ENCODE results near the gene BCL3. TPM values are rescaled to one million over a fixed set of nuclear protein-coding genes. Genes with fewer than 3 reads are reported as not detected.

The BCL3 gene
- total and polyA plus RNA-seq, 10 of the 15 experiments (the other 5 are each of a cell fraction or from before 2014, with no cell fraction given): 0.55 to 22.7 (median 3.6) TPM

DNA sequence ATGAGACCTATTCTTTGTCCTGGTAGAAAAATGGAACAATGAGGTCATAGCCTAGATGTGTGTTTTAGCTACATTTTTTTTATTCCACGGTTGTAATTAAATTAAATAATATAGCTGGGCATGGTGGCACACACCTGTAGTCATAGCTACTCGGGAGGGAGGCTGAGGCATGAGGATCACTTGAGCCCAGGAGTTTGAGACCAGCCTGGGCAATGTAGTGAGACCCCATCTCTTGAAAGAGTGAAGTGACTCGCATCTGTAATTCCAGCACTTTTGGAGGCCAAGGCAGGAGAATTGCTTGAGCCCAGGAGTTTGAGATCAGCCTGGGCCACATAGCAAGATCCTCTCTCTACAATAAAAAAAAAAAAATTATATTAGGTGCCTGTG lies 17.4 kb downstream of the BCL3 start:
- BruUV-seq (replicated peaks): no TSS peak
- ChIA-PET SMC1A (ENCODE audit: uncharacterized antibody, unreplicated experiment) (interaction anchor here (0.7 to 12.0 kb wide), 6 partner anchors 11 to 111 kb away, joined by 3 to 328 read pairs (median 4); no protein-coding TSS in a partner anchor), RAD21 (ENCODE audit: unreplicated experiment) (interaction anchor here (4.5 to 4.6 kb wide), 2 partner anchors 12 to 42 kb away, joined by 26 to 66 read pairs; no protein-coding TSS in a partner anchor), CTCF (interaction anchor here (0.6 to 15.6 kb wide), 6 partner anchors 9 to 112 kb away, joined by 3 to 513 read pairs (median 4); partner anchors contain the start of gene NECTIN2), POLR2A (interaction anchor here (0.5 to 3.1 kb wide), 4 partner anchors 12 to 722 kb away, joined by 4 to 16 read pairs (median 6); no protein-coding TSS in a partner anchor)
- Histone ChIP-seq H2AFZ (ENCODE audit: control insufficient read depth, low read depth, low read length) (no peak overlapping the region), H3K27ac (ENCODE audit: control insufficient read depth, insufficient read depth) (no peak overlapping the region), H3K79me2 (ENCODE audit: control insufficient read depth, insufficient read depth, low read length) (no peaks in the 10 kb centered on the region), H3K27me3 (replicated peaks in 1 of 2; ENCODE audit: control insufficient read depth in 2 of 2, insufficient read depth in 2 of 2, low read length in 1 of 2) (no peaks in the 10 kb centered on the region), H3K9ac (ENCODE audit: control insufficient read depth, insufficient read depth, low read length) (no peak overlapping the region), H3K4me3 (no peak overlapping the region), H3K4me2 (ENCODE audit: control insufficient read depth, insufficient read depth) (no peak overlapping the region), H4K20me1 (ENCODE audit: control insufficient read depth, insufficient read depth) (no peaks in the 10 kb centered on the region), H3K4me1 (ENCODE audit: control insufficient read depth, insufficient read depth, low read length) (peaks cover 22% of the 10 kb centered on the region), H3K36me3 (ENCODE audit: control insufficient read depth in 2 of 2, insufficient read depth in 2 of 2, low read length in 1 of 2) (no peaks in the 10 kb centered on the region), H3K9me3 (replicated peaks; ENCODE audit: control insufficient read depth, insufficient read depth, low read length) (peaks cover 5% of the 10 kb centered on the region; the same call in 2 of the 3 replicates)
- in situ Hi-C loops (cut with MboI) (no loop called here), intact Hi-C loops (cut with micrococcal nuclease; ENCODE audit: unreplicated experiment) (no loop called here)
- FAIRE-seq (no peak), DNase-seq (ENCODE audit: low read depth, low spot score) (no peak), ATAC-seq (no peak)
- WGBS (ENCODE audit: insufficient coverage, insufficient replicate concordance, low lambda C conversion rate, missing lambda C conversion rate): 49% methylated on average over 3 of the region's 3 CpGs
- TF ChIP-seq JUNB (IDR thresholded peaks at IDR 0.05) (no peak), MAX (IDR thresholded peaks at IDR 0.05; ENCODE audit: low read depth, low read length) (no peak), RFX5 (IDR thresholded peaks at IDR 0.05; ENCODE audit: low read depth, low read length) (no peak), SRF (IDR thresholded peaks at IDR 0.05; ENCODE audit: low read depth in 2 of 2, low read length in 2 of 2) (no peak), WRNIP1 (IDR thresholded peaks at IDR 0.05; ENCODE audit: borderline replicate concordance, low read depth, low read length) (no peak), HDAC6 (IDR thresholded peaks at IDR 0.05; ENCODE audit: unreplicated experiment) (no peak), TARDBP (IDR thresholded peaks at IDR 0.05; ENCODE audit: borderline replicate concordance) (no peak), BCL11A (IDR thresholded peaks at IDR 0.05; ENCODE audit: low read depth, low read length) (no peak), PML (IDR thresholded peaks at IDR 0.05; ENCODE audit: low read length) (no peak), RBBP5 (conservative IDR thresholded peaks at IDR 0.05) (no peak), POLR2AphosphoS5 (IDR thresholded peaks at IDR 0.05; ENCODE audit: low read length) (no peak), SIN3A (IDR thresholded peaks at IDR 0.05; ENCODE audit: low read depth, low read length) (no peak), YY1 (IDR thresholded peaks at IDR 0.05; ENCODE audit: low read depth, low read length) (no peak), BCL3 (IDR thresholded peaks at IDR 0.05; ENCODE audit: borderline replicate concordance, insufficient read depth, low read depth, low read length, poor library complexity, severe bottlenecking) (no peak), RELA (IDR thresholded peaks at IDR 0.05; ENCODE audit: borderline replicate concordance, partially characterized antibody) (no peak), RAD51 (IDR thresholded peaks at IDR 0.05) (no peak), TCF12 (IDR thresholded peaks at IDR 0.05; ENCODE audit: low read depth, low read length) (no peak)
- TF ChIP-seq, protein P1, sequence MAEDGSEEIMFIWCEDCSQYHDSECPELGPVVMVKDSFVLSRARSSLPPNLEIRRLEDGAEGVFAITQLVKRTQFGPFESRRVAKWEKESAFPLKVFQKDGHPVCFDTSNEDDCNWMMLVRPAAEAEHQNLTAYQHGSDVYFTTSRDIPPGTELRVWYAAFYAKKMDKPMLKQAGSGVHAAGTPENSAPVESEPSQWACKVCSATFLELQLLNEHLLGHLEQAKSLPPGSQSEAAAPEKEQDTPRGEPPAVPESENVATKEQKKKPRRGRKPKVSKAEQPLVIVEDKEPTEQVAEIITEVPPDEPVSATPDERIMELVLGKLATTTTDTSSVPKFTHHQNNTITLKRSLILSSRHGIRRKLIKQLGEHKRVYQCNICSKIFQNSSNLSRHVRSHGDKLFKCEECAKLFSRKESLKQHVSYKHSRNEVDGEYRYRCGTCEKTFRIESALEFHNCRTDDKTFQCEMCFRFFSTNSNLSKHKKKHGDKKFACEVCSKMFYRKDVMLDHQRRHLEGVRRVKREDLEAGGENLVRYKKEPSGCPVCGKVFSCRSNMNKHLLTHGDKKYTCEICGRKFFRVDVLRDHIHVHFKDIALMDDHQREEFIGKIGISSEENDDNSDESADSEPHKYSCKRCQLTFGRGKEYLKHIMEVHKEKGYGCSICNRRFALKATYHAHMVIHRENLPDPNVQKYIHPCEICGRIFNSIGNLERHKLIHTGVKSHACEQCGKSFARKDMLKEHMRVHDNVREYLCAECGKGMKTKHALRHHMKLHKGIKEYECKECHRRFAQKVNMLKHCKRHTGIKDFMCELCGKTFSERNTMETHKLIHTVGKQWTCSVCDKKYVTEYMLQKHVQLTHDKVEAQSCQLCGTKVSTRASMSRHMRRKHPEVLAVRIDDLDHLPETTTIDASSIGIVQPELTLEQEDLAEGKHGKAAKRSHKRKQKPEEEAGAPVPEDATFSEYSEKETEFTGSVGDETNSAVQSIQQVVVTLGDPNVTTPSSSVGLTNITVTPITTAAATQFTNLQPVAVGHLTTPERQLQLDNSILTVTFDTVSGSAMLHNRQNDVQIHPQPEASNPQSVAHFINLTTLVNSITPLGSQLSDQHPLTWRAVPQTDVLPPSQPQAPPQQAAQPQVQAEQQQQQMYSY (CRISPR knock-in tag; IDR thresholded peaks at IDR 0.05): no peak
- TF ChIP-seq, protein P2, sequence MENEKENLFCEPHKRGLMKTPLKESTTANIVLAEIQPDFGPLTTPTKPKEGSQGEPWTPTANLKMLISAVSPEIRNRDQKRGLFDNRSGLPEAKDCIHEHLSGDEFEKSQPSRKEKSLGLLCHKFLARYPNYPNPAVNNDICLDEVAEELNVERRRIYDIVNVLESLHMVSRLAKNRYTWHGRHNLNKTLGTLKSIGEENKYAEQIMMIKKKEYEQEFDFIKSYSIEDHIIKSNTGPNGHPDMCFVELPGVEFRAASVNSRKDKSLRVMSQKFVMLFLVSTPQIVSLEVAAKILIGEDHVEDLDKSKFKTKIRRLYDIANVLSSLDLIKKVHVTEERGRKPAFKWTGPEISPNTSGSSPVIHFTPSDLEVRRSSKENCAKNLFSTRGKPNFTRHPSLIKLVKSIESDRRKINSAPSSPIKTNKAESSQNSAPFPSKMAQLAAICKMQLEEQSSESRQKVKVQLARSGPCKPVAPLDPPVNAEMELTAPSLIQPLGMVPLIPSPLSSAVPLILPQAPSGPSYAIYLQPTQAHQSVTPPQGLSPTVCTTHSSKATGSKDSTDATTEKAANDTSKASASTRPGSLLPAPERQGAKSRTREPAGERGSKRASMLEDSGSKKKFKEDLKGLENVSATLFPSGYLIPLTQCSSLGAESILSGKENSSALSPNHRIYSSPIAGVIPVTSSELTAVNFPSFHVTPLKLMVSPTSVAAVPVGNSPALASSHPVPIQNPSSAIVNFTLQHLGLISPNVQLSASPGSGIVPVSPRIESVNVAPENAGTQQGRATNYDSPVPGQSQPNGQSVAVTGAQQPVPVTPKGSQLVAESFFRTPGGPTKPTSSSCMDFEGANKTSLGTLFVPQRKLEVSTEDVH (IDR thresholded peaks at IDR 0.05; ENCODE audit: low read depth, partially characterized antibody): no peak
